GM21360 (cell line): ENCODE results near the gene LVRN.

Experiments used
- ATAC-seq: cut with Tn5 transposase; IDR thresholded peaks from one replicate; pipeline ENCODE4 v1.9.1; 2021; ENCODE audit warnings: mild to moderate bottlenecking, moderate library complexity; ENCODE audit not compliant: unreplicated experiment

Gene LVRN

GRCh38 chr5:115961381-115962238 is 665 bp upstream of the LVRN start:
- ATAC-seq = no peak

- ATAC-seq = no peak
These were observed 509 bp downstream of the LVRN start for GRCh38 chr5:115962565-115963402.

GRCh38 chr5:115963566-115963965 is 1.3 kb downstream of the LVRN start:
- no peak for ATAC-seq

- no peak for ATAC-seq
These were observed 6.5 kb downstream of the LVRN start for GRCh38 chr5:115968770-115969169.

GRCh38 chr5:115977096-115977495 is 14.8 kb downstream of the LVRN start:
- ATAC-seq = peak; percentile 81

- no peak for ATAC-seq
These were observed 15.7 kb downstream of the LVRN start for GRCh38 chr5:115977988-115978387.

- no peak for ATAC-seq
These were observed 16.5 kb downstream of the LVRN start for GRCh38 chr5:115978779-115979178.

GRCh38 chr5:115979201-115980041 is 17.1 kb downstream of the LVRN start:
- no peak for ATAC-seq

- ATAC-seq = no peak
These were observed 21.2 kb downstream of the LVRN start for GRCh38 chr5:115983519-115983918.

- no peak for ATAC-seq
These were observed 23.8 kb downstream of the LVRN start for GRCh38 chr5:115985802-115986757.

GRCh38 chr5:115988002-115988401 is 25.7 kb downstream of the LVRN start:
- no peak for ATAC-seq

- no peak for ATAC-seq
These were observed 30.6 kb downstream of the LVRN start for GRCh38 chr5:115992848-115993350.

GRCh38 chr5:115995351-115995750 is 33.1 kb downstream of the LVRN start:
- ATAC-seq = no peak

GRCh38 chr5:116002116-116002906 is 40.0 kb downstream of the LVRN start:
- no peak for ATAC-seq

GRCh38 chr5:116004248-116004647 is 42.0 kb downstream of the LVRN start:
- no peak for ATAC-seq

GRCh38 chr5:116009806-116010205 is 47.5 kb downstream of the LVRN start:
- ATAC-seq = no peak

- no peak for ATAC-seq
These were observed 48.8 kb downstream of the LVRN start for GRCh38 chr5:116011046-116011445.

GRCh38 chr5:116013207-116013785 is 51.0 kb downstream of the LVRN start:
- no peak for ATAC-seq

GRCh38 chr5:116013936-116014335 is 51.7 kb downstream of the LVRN start:
- no peak for ATAC-seq
